ENCODE measurements around the gene CLCN1.

Gene CLCN1

GRCh38 chr7:143304938-143305337 lies 11.0 kb upstream of the CLCN1 start:
- no peak overlapping the region for H3K4me3 ChIP-seq (replicated peaks; ENCODE audit: low read depth, low read length)
- no peak for DNase-seq (ENCODE audit: low read depth)
- TF ChIP-seq CTCF (IDR thresholded peaks at IDR 0.05; ENCODE audit: low read length, missing control alignments): no peak

- TF ChIP-seq CTCF (IDR thresholded peaks at IDR 0.05; ENCODE audit: low read length, missing control alignments): peak; percentile 76
- DNase-seq (ENCODE audit: low read depth): peak; percentile 69
- no peak overlapping the region for H3K4me3 ChIP-seq (replicated peaks; ENCODE audit: low read depth, low read length)
Measured at GRCh38 chr7:143305423-143306070, 10.4 kb upstream of the CLCN1 start.

- no peak for DNase-seq (ENCODE audit: low read depth)
- no peak for TF ChIP-seq CTCF (IDR thresholded peaks at IDR 0.05; ENCODE audit: low read length, missing control alignments)
Measured at GRCh38 chr7:143308632-143309031, 7.3 kb upstream of the CLCN1 start.

GRCh38 chr7:143314127-143314526 lies 1.8 kb upstream of the CLCN1 start:
- no peak for TF ChIP-seq CTCF (IDR thresholded peaks at IDR 0.05; ENCODE audit: low read length, missing control alignments)
- no peak overlapping the region for H3K4me3 ChIP-seq (replicated peaks; ENCODE audit: low read depth, low read length)
- no peak for DNase-seq (ENCODE audit: low read depth)

More at GRCh38 chr7:143308632-143309031, 7.3 kb upstream of the CLCN1 start:
- no peak overlapping the region for H3K4me3 ChIP-seq (replicated peaks; ENCODE audit: low read depth, low read length)

GRCh38 chr7:143316492-143316891 lies 581 bp downstream of the CLCN1 start:
- TF ChIP-seq CTCF (IDR thresholded peaks at IDR 0.05; ENCODE audit: low read length, missing control alignments): no peak
- no peak overlapping the region for H3K4me3 ChIP-seq (replicated peaks; ENCODE audit: low read depth, low read length)
- no peak for DNase-seq (ENCODE audit: low read depth)

GRCh38 chr7:143318661-143319060 lies 2.8 kb downstream of the CLCN1 start:
- peak; percentile 39 for DNase-seq (ENCODE audit: low read depth)
- no peak for TF ChIP-seq CTCF (IDR thresholded peaks at IDR 0.05; ENCODE audit: low read length, missing control alignments)
- H3K4me3 ChIP-seq (replicated peaks; ENCODE audit: low read depth, low read length): no peak overlapping the region

GRCh38 chr7:143320620-143321019 lies 4.7 kb downstream of the CLCN1 start:
- DNase-seq (ENCODE audit: low read depth): no peak
- H3K4me3 ChIP-seq (replicated peaks; ENCODE audit: low read depth, low read length): no peak overlapping the region
- no peak for TF ChIP-seq CTCF (IDR thresholded peaks at IDR 0.05; ENCODE audit: low read length, missing control alignments)
